MM.1S (cell line): Measurements from ENCODE around the gene PTCD2.
A peak's percentile ranks its signal among the peaks of the same experiment; 100 is the strongest.

Source experiments
- DNase-seq: peaks from one replicate; pipeline ENCODE4 v3.0.0-alpha.2; 2015
- H2AFZ ChIP-seq: fragments of 300-600 bp; sonication (generic); 2 replicates; pipeline ENCODE4 v1.6.0; 2016; ENCODE audit warnings: antibody characterized with exemption, low read length
- H3F3A ChIP-seq: fragments of 300-600 bp; sonication (generic); 2 replicates; pipeline ENCODE4 v1.6.1; 2016; ENCODE audit warnings: mild to moderate bottlenecking, antibody characterized with exemption, low read length, moderate library complexity, mixed read lengths; ENCODE audit not compliant: insufficient read depth
- H3K27ac ChIP-seq: fragments of 300-600 bp; sonication (generic); 2 replicates; pipeline ENCODE4 v1.5.1; 2016; ENCODE audit warnings: mild to moderate bottlenecking, low read length
- H3K27me3 ChIP-seq: fragments of 300-600 bp; sonication (generic); replicated peaks from 2 replicates; pipeline ENCODE4 v1.6.0; 2016; ENCODE audit warnings: low read length; ENCODE audit not compliant: insufficient read depth
- H3K36me3 ChIP-seq: fragments of 300-600 bp; sonication (generic); replicated peaks from 2 replicates; pipeline ENCODE4 v1.6.1; 2016; ENCODE audit warnings: mild to moderate bottlenecking, low read length, mixed read lengths; ENCODE audit not compliant: insufficient read depth
- H3K4me1 ChIP-seq: fragments of 300-600 bp; sonication (generic); 2 replicates; pipeline ENCODE4 v1.6.1; 2016; ENCODE audit warnings: low read length, mixed read lengths
- H3K4me2 ChIP-seq: fragments of 300-600 bp; sonication (generic); 2 replicates; pipeline ENCODE4 v1.6.0; 2016; ENCODE audit warnings: low read depth, low read length
- H3K4me3 ChIP-seq: fragments of 300-600 bp; sonication (generic); 2 replicates; pipeline ENCODE4 v1.5.1; 2016; ENCODE audit warnings: low read length, mixed read lengths
- H3K79me2 ChIP-seq: fragments of 300-600 bp; sonication (generic); 2 replicates; pipeline ENCODE4 v1.6.1; 2016; ENCODE audit warnings: mixed run types, low read length, mixed read lengths
- H3K9ac ChIP-seq: fragments of 300-600 bp; sonication (generic); 2 replicates; pipeline ENCODE4 v1.6.1; 2016; ENCODE audit warnings: low read length, mixed read lengths
- H3K9me2 ChIP-seq: fragments of 300-600 bp; sonication (generic); replicated peaks from 2 replicates; pipeline ENCODE4 v1.6.1; 2016; ENCODE audit warnings: mild to moderate bottlenecking, low read length, mixed read lengths; ENCODE audit not compliant: insufficient read depth
- H3K9me3 ChIP-seq: fragments of 300-600 bp; sonication (generic); replicated peaks from 2 replicates; pipeline ENCODE4 v1.6.1; 2016; ENCODE audit warnings: mild to moderate bottlenecking, low read length, mixed read lengths; ENCODE audit not compliant: insufficient read depth
- H4K20me1 ChIP-seq: fragments of 300-600 bp; sonication (generic); 2 replicates; pipeline ENCODE4 v1.6.1; 2016; ENCODE audit warnings: mild to moderate bottlenecking, low read length, moderate library complexity, mixed read lengths; ENCODE audit not compliant: insufficient read depth
- EZH2 ChIP-seq: fragments of 300-600 bp; sonication (generic); optimal IDR thresholded peaks from 2 replicates; pipeline ENCODE3; 2017; ENCODE audit warnings: low read depth, mild to moderate bottlenecking, antibody characterized with exemption, low read length, mixed read lengths
- EZH2phosphoT487 ChIP-seq: fragments of 300-600 bp; sonication (generic); IDR thresholded peaks from 2 replicates; pipeline ENCODE4 v1.6.1; 2018; ENCODE audit warnings: antibody characterized with exemption, low read length
- TF ChIP-seq, protein P1 (sequence below): fragments of 300-600 bp; sonication (generic); IDR thresholded peaks from 2 replicates; pipeline ENCODE4 v1.5.1; 2016; ENCODE audit warnings: antibody characterized with exemption, low read length, mixed read lengths

The PTCD2 gene

DNA sequence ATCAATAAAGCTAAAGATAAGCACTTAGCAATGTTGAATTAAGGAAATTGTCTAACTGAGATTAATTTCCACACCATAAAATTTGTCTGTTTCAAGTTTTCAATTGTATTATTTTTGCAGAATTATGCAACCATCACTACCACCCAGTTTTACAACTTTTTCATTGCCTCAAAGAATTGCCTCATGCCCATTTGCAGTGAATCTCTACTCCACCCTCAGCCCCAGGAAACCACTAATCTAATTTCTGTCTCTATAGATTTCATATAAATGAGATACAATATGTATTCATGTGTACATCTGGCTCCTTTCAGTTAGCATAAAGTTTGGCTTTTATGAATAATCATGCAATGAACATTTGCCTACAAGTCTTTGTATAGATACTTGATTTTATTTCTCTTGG is 72.9 kb downstream of the PTCD2 start:
- no peaks in the 10 kb centered on the region for H3K36me3 ChIP-seq
- H3K9me2 ChIP-seq: no peaks in the 10 kb centered on the region
- H4K20me1 ChIP-seq: no peaks in the 10 kb centered on the region
- TF ChIP-seq, protein P1, sequence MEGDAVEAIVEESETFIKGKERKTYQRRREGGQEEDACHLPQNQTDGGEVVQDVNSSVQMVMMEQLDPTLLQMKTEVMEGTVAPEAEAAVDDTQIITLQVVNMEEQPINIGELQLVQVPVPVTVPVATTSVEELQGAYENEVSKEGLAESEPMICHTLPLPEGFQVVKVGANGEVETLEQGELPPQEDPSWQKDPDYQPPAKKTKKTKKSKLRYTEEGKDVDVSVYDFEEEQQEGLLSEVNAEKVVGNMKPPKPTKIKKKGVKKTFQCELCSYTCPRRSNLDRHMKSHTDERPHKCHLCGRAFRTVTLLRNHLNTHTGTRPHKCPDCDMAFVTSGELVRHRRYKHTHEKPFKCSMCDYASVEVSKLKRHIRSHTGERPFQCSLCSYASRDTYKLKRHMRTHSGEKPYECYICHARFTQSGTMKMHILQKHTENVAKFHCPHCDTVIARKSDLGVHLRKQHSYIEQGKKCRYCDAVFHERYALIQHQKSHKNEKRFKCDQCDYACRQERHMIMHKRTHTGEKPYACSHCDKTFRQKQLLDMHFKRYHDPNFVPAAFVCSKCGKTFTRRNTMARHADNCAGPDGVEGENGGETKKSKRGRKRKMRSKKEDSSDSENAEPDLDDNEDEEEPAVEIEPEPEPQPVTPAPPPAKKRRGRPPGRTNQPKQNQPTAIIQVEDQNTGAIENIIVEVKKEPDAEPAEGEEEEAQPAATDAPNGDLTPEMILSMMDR: no peak
- TF ChIP-seq EZH2phosphoT487 (no peak), EZH2 (no peak)
- no peaks in the 10 kb centered on the region for H3F3A ChIP-seq
- no peak overlapping the region for H2AFZ ChIP-seq
- no peak overlapping the region for H3K4me3 ChIP-seq
- no peak overlapping the region for H3K4me2 ChIP-seq
- no peak for DNase-seq
- H3K27ac ChIP-seq: no peak overlapping the region
- H3K4me1 ChIP-seq: no peaks in the 10 kb centered on the region
- no peaks in the 10 kb centered on the region for H3K27me3 ChIP-seq
- H3K79me2 ChIP-seq: no peaks in the 10 kb centered on the region
- no peak overlapping the region for H3K9ac ChIP-seq
- no peaks in the 10 kb centered on the region for H3K9me3 ChIP-seq

DNA sequence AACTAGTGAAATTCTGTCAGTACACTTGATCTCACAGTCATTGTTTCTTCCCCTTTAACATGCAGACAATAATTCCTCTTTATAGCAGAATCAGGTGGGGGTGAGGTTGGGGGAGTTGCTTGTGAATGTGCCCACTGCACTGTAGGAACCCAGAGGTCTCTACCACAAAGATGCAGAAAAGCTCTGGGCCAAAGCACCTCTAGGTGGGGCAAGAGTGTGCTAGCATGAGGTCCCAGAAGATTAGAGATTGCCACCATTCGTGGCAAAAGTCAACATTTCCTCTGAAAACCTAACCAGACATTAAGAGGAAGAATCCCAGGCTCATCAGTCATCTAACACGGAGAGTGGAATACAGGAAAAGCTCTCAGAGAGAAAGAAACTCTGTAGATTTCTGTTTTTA is 74.5 kb downstream of the PTCD2 start:
- no peaks in the 10 kb centered on the region for H3K27me3 ChIP-seq
- TF ChIP-seq, protein P1: peak; percentile 32
- TF ChIP-seq EZH2phosphoT487 (no peak), EZH2 (no peak)
- no peaks in the 10 kb centered on the region for H3F3A ChIP-seq
- no peaks in the 10 kb centered on the region for H4K20me1 ChIP-seq
- no peaks in the 10 kb centered on the region for H3K4me1 ChIP-seq
- no peaks in the 10 kb centered on the region for H3K79me2 ChIP-seq
- peak; percentile 16 for DNase-seq
- H3K9me3 ChIP-seq: no peaks in the 10 kb centered on the region
- no peak overlapping the region for H2AFZ ChIP-seq
- no peaks in the 10 kb centered on the region for H3K9me2 ChIP-seq
- no peaks in the 10 kb centered on the region for H3K36me3 ChIP-seq
- no peak overlapping the region for H3K27ac ChIP-seq
- no peak overlapping the region for H3K4me2 ChIP-seq
- H3K4me3 ChIP-seq: no peak overlapping the region
- H3K9ac ChIP-seq: no peak overlapping the region

DNA sequence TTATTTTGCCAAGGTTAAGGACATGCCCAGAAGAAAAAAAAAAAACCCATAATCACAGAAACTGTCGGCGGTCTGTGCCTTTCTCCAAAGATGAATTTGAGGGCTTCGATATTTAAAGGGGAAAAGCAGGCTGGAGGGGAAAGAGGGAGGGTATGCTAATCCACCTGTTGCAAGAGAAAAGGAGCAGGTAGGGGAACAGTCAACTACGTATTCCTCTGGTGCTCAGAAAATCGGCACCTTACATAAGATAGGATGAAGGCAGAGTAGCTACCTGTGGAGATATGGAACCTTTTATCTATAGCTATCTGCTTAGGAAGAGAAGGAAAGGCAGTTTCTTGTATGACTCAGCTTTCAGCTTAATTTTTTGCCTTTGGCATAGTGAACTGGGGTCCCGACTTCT is 77.7 kb downstream of the PTCD2 start:
- H2AFZ ChIP-seq: no peak overlapping the region
- H3K79me2 ChIP-seq: no peaks in the 10 kb centered on the region
- H3K4me1 ChIP-seq: no peaks in the 10 kb centered on the region
- no peak overlapping the region for H3K27ac ChIP-seq
- H3K9ac ChIP-seq: no peak overlapping the region
- no peak overlapping the region for H3K4me2 ChIP-seq
- DNase-seq: no peak
- no peaks in the 10 kb centered on the region for H3F3A ChIP-seq
- no peaks in the 10 kb centered on the region for H3K9me2 ChIP-seq
- TF ChIP-seq EZH2 (no peak), EZH2phosphoT487 (no peak)
- TF ChIP-seq, protein P1: no peak
- H3K36me3 ChIP-seq: no peaks in the 10 kb centered on the region
- no peaks in the 10 kb centered on the region for H3K9me3 ChIP-seq
- H3K27me3 ChIP-seq: no peaks in the 10 kb centered on the region
- no peak overlapping the region for H3K4me3 ChIP-seq
- no peaks in the 10 kb centered on the region for H4K20me1 ChIP-seq

DNA sequence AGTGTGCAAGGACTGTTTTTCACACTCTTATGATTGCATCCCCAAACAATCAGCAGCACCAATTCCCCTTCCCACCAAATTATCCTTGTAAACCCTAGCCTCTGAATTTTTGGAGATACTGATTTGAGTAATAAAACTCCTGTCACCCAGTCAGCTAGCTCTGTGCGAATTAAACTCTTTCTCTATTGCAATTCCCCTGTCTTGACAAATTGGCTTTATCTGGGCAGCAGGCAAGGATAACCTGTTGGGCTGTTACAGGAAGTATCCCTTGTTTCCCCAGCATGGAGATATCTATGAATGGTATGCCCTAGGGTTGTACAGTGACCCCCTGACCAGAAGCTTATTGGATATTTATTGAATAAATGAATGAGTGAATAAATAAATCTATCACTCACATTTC is 80.8 kb downstream of the PTCD2 start:
- H3K9me3 ChIP-seq: no peaks in the 10 kb centered on the region
- no peaks in the 10 kb centered on the region for H3K27me3 ChIP-seq
- no peak for TF ChIP-seq EZH2phosphoT487
- TF ChIP-seq, protein P1: no peak
- no peak for TF ChIP-seq EZH2
- no peaks in the 10 kb centered on the region for H4K20me1 ChIP-seq
- H2AFZ ChIP-seq: no peak overlapping the region
- DNase-seq: no peak
- no peaks in the 10 kb centered on the region for H3K9me2 ChIP-seq
- no peak overlapping the region for H3K4me2 ChIP-seq
- no peak overlapping the region for H3K27ac ChIP-seq
- H3F3A ChIP-seq: no peaks in the 10 kb centered on the region
- no peak overlapping the region for H3K4me3 ChIP-seq
- no peaks in the 10 kb centered on the region for H3K4me1 ChIP-seq
- no peaks in the 10 kb centered on the region for H3K79me2 ChIP-seq
- no peaks in the 10 kb centered on the region for H3K36me3 ChIP-seq
- no peak overlapping the region for H3K9ac ChIP-seq
